GM12878 (cell line): ENCODE data around the gene DGKQ. TPM values are rescaled to one million over a fixed set of nuclear protein-coding genes. Genes with fewer than 3 reads are reported as not detected.

Experiments
- BMI1 ChIP-seq: fragments of 450-650 bp; IDR thresholded peaks from 2 replicates; pipeline ENCODE4 v1.6.1; 2016; ENCODE audit warnings: mild to moderate bottlenecking, moderate library complexity, borderline replicate concordance
- TCF3 ChIP-seq: IDR thresholded peaks from 2 replicates; pipeline ENCODE4 v1.6.1; 2012; ENCODE audit warnings: low read depth, mild to moderate bottlenecking, low read length, borderline replicate concordance; ENCODE audit not compliant: insufficient read depth
- TCF7 ChIP-seq: IDR thresholded peaks from 2 replicates; pipeline ENCODE4 v1.6.1; 2014; ENCODE audit warnings: antibody characterized with exemption, borderline replicate concordance
- WRNIP1 ChIP-seq: IDR thresholded peaks from 2 replicates; pipeline ENCODE4 v1.6.1; 2011; ENCODE audit warnings: low read depth, low read length, improper control_type of control experiment, borderline replicate concordance
- polyA plus RNA-seq, 11 experiments: library from polyadenylated mRNA; depleted of rRNA in 4 of 11; unstranded in 6 of 11; stranded (reverse) in 5 of 11; fragments of >200 nt; fragmentation: Nextera tagmentation in 4 of 11; fragmentation: Illumina TruSeq in 1 of 11; extraction: Ambion mirVana in 4 of 11; extraction: Trizol in 1 of 11; gene quantifications; 1 replicate in 1 of 11; 2 replicates in 10 of 11; pipeline versions ENCODE4 v1.2.1 to v1.2.3, GENCODE V29; 2011 to 2016; ENCODE audit warnings: inconsistent platforms in 2 of 11, missing spikeins in 2 of 11, low read depth in 1 of 11
- total RNA-seq, 4 experiments: library from RNA; depleted of rRNA in 3 of 4; stranded (reverse); fragments of >200 nt in 3 of 4; fragmentation: Illumina TruSeq in 1 of 4; extraction: Trizol in 1 of 4; gene quantifications; 2 replicates each; pipeline versions ENCODE4 v1.2.1 to v1.2.3, GENCODE V29; 2013 to 2021
- TF ChIP-seq, protein P1 (sequence below): IDR thresholded peaks from 2 replicates; pipeline ENCODE4 v1.6.1; 2012; ENCODE audit warnings: improper control_type of control experiment, low read depth, low read length; ENCODE audit not compliant: insufficient replicate concordance

The DGKQ gene
- total and polyA plus RNA-seq, 10 of the 15 experiments (the other 5 are each of a cell fraction or from before 2014, with no cell fraction given): 0.11 to 10.5 (median 1.4) TPM

DNA sequence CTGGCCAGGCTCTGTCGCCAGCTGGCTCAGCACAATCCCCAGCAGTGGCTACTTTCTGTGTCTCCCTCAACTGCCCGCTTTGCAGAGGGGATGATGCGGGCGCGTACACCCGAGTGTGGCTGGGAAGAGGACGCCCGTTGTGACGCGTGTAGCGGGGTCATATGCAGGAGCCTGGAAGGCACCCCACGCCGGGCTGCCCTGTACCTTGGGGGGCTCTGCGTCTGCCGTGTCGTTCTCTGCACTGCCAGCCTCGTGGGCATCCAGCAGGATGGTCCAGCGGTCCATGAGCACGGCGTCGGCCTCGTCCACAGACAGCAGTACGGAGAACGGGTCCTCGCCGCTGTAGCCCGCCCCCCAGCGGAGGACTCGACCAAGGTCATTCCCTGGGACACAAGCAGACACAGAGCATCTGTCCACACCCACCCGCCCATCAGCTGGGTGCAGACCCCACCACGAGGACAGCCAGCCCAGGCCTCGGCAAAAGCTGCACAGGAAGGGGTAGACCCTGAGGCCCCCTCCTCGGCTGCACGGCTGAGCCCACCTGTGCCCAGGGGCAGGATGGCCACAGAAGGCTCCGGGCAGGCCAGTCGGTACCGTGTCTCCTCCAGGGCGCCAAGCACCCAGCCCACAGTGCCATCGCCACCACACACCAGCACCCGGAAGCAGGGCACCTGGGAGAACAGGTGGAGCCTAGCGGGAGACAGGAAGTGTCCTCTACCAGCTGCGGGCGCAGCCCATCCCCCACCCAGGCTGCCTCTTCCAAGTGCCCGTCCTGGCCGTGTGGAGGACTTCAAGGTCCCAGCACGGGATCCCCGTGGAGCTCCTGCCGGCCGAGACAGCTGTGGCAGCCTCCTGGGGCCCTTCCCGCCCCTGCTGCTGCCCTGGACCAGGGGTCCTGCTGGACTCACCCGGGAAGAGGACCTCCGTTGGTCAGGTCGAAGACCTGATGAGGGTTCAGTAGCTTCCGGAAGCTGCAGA, 10.8 kb downstream of the DGKQ start (continued):
- no peak for TF ChIP-seq TCF3
- no peak for TF ChIP-seq BMI1
- no peak for TF ChIP-seq TCF7
- TF ChIP-seq, protein P1, sequence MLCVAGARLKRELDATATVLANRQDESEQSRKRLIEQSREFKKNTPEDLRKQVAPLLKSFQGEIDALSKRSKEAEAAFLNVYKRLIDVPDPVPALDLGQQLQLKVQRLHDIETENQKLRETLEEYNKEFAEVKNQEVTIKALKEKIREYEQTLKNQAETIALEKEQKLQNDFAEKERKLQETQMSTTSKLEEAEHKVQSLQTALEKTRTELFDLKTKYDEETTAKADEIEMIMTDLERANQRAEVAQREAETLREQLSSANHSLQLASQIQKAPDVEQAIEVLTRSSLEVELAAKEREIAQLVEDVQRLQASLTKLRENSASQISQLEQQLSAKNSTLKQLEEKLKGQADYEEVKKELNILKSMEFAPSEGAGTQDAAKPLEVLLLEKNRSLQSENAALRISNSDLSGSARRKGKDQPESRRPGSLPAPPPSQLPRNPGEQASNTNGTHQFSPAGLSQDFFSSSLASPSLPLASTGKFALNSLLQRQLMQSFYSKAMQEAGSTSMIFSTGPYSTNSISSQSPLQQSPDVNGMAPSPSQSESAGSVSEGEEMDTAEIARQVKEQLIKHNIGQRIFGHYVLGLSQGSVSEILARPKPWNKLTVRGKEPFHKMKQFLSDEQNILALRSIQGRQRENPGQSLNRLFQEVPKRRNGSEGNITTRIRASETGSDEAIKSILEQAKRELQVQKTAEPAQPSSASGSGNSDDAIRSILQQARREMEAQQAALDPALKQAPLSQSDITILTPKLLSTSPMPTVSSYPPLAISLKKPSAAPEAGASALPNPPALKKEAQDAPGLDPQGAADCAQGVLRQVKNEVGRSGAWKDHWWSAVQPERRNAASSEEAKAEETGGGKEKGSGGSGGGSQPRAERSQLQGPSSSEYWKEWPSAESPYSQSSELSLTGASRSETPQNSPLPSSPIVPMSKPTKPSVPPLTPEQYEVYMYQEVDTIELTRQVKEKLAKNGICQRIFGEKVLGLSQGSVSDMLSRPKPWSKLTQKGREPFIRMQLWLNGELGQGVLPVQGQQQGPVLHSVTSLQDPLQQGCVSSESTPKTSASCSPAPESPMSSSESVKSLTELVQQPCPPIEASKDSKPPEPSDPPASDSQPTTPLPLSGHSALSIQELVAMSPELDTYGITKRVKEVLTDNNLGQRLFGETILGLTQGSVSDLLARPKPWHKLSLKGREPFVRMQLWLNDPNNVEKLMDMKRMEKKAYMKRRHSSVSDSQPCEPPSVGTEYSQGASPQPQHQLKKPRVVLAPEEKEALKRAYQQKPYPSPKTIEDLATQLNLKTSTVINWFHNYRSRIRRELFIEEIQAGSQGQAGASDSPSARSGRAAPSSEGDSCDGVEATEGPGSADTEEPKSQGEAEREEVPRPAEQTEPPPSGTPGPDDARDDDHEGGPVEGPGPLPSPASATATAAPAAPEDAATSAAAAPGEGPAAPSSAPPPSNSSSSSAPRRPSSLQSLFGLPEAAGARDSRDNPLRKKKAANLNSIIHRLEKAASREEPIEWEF: no peak
- no peak for TF ChIP-seq WRNIP1
